Activated effector memory CD4-positive, alpha-beta T cell treated with Interleukin-2 at 50 U/mL for 16 hours (primary cell): Measurements from ENCODE around the gene SFRP4.
"Not testable (repeated sequence)": the region's sequence is repeated elsewhere in the genome, so short reads cannot be mapped to it uniquely, and the experiment has no call there.

Experiments used
- DNase-seq: peaks from one replicate; pipeline ENCODE4 v3.0.0-alpha.2; 2020

Gene SFRP4

DNA sequence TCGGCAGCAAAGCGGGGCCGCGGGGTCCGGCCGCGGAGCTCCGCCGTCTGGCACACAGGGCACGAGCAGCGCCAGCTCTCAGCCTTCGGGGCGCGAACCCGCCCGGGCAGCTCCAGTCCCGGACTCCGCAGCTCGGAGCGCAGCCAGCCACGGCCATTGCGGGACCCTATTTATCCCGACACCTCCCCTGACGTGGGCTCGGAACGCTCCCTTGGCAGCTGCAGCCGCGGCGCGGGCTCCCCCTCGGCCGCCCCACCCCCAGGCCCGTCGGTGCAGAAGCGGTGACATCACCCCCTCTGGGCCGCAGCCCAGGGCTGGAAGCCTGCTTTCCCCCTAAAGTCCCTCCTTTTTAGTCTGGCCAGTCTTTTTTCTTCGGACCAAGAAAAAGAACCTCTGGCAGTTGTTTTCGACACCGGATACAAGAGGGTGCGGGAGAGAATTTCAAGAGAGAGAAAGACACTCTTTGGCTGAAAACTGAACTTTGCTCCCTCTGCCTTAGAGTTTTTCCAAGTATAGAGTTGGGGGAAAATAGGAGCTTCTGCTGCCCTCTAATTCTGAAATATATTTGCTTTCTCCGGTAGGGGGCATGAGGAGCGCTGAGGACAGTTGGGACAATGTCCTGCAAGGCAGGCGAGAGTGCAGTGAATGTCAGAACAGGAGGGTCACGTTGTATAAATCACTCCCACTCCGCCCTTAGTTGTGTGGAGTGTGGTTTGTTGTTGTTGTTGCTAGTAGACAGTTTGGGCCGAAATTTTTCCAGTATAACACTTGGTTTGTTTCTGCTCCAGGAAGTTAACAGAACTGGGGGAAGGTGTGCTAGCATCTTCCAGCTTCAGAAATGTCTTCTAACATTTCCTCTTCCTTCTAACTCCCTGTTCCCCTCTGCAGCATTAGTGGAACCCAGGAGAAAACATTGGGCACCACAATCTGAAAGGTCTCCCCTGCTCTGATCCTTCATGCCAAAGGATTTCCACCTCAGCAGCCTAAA, at the start of gene SFRP4:
TSS of gene SFRP4 (minus strand) at position 145 of the 988 bp plus-strand sequence. CDS start 280 bp downstream, outside the sequence.
- no peak for DNase-seq

DNA sequence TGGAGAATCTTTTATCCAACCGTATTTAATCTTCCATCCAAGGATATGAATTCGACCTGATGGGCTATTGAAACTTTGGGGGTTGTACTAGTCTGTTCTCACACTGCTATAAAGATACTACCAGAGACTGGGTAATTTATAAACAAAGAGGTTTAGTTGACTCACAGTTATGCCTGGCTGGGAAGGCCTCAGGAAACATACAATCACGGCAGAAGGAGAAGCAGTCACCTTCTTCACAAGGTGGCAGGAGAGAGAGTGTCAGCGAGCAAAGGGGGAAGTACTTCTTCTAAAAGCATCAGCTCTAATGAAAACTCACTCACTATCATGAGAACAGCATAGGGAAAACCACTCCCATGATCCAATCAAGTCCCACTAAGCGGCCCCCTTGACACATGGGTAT, 47.6 kb upstream of the SFRP4 start:
- DNase-seq: no peak

GRCh38 chr7:37961251-37961650, 44.6 kb upstream of the SFRP4 start:
- DNase-seq: no peak

GRCh38 chr7:37960483-37960882, 43.9 kb upstream of the SFRP4 start:
- DNase-seq: no peak

GRCh38 chr7:37957221-37957970, 40.8 kb upstream of the SFRP4 start:
- DNase-seq: no peak

- no peak for DNase-seq
These were observed 40.2 kb upstream of the SFRP4 start for GRCh38 chr7:37956791-37957190.

DNA sequence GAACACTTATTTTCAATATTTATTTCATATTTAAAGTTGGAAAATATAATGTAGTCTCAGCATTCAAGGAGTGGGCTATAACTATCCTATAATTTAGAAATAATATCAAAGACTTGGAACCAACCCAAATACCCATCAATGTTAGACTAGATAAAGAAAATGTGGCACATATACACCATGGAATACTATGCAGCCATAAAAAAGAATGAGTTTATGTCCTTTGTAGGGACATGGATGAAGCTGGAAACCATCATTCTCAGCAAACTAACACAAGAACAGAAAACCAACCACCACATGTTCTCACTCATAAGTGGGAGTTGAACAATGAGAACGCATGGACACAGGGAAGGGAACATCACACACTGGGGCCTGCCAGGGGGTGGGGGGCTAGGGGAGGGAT, 37.6 kb upstream of the SFRP4 start:
- not testable (repeated sequence) for DNase-seq

GRCh38 chr7:37952240-37952639, 35.6 kb upstream of the SFRP4 start:
- DNase-seq: no peak

DNA sequence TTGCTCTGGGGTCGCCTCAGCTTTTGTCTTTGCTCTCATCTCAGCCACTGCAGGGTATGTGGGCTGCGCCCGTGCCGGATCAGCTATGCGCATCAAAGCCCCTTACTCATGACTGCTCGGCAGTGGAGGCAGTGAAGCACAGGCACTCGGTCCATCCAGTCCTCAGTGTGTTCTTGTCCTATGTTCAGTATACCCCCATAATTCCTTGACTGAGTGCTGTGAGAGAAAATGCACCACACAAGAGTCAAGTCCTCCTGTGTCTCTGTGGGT, 31.3 kb upstream of the SFRP4 start:
- DNase-seq: no peak

- DNase-seq: no peak
These were observed 30.7 kb upstream of the SFRP4 start for GRCh38 chr7:37947138-37947940.

DNA sequence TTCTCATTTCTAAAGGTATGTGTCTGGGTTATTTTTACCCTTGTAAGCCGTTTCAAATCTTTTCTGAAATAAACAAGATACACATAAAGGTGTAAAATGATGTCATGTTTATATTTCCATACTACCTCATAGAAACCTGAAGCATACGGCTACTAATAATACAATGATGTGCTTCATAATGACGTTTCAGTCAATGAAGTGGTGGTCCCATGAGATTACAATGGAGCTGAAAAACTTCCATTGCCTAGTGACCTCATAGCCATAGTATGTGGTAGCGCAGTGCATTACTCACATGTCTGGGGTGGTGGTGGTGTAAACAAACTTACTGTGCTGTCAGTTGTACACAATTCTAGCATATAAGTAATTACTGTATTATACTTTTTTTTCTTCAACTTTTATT, 28.7 kb upstream of the SFRP4 start:
- no peak for DNase-seq

DNA sequence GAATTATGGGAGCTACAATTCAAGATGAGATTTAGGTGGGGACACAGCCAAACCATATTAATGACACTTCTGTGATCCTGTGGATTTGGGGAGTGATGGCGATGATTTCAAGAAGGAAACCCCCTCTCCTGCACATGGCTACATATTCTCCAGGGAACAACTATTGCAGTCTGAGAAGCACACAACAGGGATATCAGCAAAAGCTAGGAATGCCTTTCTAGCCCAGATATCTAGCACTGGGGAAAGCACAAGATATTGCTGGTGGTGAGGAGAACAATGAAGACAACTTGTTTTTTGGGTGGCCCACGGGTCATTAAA, 28.1 kb upstream of the SFRP4 start:
- DNase-seq: no peak

DNA sequence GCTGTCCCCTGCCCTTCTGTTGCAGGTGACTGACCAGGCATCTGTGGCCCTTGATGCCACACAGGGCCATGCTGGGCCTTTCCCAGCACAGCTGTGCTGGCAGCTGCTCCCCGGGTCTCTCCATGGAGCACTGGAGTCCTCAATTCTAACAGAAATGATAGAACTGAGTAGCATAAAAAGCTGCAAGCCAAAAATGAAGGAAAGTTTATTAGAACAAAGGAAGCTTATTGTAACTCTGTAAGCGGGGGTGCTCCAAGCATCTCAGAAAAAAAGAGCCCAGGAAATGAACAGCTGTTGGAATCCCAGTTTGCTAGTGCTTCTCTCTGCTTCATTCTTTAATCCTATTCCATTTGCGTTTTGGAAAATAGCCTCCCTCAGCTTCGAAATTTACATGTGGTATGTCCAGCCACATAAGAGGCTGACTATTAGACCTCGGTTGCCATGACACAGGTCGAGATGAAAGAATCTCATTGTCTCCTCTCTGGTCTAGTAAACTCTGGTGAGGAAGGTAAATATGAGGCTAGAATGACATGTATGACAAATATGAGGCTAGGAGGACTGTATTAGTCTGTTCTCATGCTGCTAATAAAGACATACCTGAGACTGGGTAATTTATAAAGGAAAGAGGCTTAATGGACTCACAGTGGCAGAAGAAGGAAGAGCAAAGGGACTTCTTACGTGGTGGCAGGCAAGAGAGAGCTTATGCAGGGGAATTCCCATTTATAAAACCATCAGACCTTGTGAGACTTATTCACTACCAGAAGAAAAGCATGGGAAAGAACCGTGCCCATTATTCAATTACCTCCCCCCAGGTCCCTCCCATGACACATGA, 27.5 kb upstream of the SFRP4 start:
- no peak for DNase-seq

- DNase-seq: no peak
These were observed 26.5 kb upstream of the SFRP4 start for GRCh38 chr7:37942934-37943610.

DNA sequence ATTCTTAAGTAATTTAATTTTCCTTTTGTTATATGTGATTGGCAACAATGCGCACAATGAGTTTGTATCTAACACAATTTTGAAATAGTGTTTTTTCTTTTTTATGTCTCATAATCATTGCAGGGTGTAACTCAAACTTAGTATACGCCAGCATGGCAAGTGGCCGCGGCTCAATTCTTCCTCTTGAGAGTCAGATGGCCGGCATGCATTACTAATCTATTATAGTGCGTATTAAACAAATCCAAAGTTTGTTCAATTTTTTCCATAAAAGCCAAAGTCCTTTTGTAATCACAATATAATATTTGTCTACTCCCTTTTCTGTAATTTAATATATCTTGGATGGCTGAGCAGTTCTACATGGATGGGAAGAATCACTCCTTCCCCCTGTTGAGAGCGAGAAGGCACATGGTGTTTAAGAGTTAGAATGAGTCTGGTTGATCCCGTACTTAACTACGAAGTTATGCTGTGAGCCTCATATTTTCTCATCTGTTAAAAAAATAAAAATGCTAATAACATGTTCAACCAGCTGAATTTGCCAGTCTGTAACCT, 16.5 kb upstream of the SFRP4 start:
- DNase-seq: no peak

GRCh38 chr7:37932543-37932942, 15.9 kb upstream of the SFRP4 start:
- no peak for DNase-seq

DNA sequence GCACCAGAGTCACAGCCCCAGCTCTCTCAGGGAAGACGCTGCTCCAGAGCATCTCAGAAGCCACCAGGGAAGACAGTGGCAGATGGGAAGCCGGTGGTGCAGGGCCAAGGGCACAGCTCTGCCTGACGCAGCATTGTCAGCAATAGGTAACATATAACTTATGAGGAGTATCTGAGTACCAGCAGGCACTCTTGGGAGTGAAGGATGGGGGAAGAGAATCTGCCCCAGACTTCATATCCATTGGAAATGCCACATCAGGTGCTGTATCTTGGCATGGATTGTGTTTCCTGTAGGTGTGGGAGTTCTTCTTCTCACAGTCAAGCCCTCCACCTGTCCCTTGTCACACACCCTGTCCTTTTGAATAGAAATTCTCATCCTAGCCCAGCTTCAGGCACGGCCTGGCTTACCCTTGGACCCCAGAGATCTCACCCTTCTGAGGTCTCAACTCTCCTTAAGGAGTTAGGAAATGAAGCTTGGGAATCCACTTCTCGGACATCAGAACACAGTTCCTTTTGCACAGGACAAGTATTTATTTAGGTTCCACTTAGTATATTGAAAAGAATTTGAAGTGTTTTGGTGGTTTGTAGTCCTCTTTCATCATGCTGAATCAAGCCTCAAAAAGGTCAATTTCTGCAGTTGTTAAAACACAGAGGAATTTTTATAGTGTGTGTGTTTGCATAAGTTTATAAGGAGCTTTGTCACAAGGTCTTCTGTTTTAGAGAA, 13.8 kb upstream of the SFRP4 start:
- no peak for DNase-seq

DNA sequence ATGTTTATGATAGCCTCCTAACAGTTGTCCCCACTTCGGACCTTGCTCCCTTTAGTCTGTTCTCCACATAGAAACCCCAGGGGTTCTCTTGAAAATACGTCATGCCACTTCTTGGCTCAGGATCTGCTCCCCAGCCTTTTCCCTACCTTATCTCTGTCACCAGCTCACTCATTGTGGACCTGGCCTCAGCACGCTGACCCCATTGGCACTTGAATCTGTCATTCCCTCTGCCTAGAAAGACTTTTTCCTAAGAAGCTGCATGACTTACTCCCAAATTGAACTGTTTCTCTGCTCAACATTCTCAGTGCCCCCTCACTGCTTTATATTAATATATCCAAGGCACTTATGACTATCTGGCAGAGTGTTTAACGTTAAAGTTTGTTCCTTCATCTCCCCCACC, 12.3 kb upstream of the SFRP4 start:
- DNase-seq: no peak

DNA sequence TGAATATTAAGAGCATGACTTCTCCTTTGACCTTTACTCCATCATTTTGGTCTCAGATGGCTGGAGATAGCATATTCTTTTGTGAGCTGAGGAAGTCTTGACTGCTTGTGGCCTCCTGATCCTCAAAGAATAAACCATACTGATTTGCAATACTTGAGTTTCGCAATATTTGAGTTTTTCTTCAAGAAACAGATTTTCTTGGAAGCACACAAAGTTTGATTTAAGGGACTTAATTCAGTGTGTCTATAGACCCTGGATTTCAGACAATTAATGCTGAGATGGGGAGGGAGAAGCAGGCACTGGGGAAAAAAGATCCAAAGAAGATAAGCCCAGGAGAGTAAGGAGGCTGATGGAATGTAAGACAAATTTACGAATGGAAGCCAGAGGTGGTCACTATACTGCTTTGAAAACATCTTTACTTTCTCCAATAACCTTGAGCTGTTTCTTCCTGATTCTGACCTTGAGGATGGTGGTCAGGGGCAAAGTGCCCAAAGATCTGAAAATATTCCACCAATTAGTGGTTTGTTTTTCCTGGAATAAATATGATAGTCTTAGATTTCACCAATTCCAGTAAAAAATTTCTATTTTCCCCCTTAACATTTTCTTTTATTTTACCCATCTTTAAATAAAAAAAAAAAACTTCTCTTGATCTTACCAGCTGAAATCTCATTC, 11.3 kb upstream of the SFRP4 start:
- DNase-seq: no peak

DNA sequence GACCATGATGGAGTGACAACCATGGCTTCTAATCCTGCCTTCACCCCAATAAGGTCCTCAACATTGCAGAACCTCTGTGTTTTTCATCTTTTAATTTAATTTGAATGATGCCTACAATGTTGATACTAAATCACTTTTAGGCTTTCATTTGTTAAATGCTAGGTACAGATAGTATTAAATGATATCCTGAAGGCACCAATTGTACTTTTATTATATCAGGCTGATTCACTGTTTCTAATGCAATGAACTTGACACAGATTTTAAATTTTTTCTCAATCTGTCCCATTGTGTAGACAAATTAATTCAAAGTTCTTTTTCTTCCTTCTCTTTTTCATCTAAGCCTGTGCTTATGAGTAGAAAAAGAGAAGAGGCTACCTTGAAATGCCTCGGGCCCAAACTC, 9.0 kb upstream of the SFRP4 start:
- no peak for DNase-seq
